Prostate gland (tissue), 2 donors: ENCODE measurements around the gene RPL39L.

Experiments
- POLR2A ChIP-seq: fragments of 450-650 bp; IDR thresholded peaks from one replicate; pipeline ENCODE4 v1.6.1; 2016; ENCODE audit warnings: antibody characterized with exemption, mild to moderate bottlenecking
- POLR2AphosphoS5 ChIP-seq: sonication (generic); formaldehyde crosslinking; IDR thresholded peaks from one replicate; pipeline ENCODE4 v1.6.1; 2017; ENCODE audit warnings: antibody characterized with exemption
- TF ChIP-seq, protein P1 (sequence below), 4 experiments: fragments of 200-600 bp in 2 of 4; fragments of 450-650 bp in 2 of 4; sonication (generic) in 2 of 4; IDR thresholded peaks; 1 replicate in 3 of 4; 2 replicates in 1 of 4; pipeline ENCODE4 v1.5.1; 2016 to 2019; ENCODE audit warnings: antibody characterized with exemption in 4 of 4, mild to moderate bottlenecking in 2 of 4, moderate library complexity in 2 of 4

DNA sequence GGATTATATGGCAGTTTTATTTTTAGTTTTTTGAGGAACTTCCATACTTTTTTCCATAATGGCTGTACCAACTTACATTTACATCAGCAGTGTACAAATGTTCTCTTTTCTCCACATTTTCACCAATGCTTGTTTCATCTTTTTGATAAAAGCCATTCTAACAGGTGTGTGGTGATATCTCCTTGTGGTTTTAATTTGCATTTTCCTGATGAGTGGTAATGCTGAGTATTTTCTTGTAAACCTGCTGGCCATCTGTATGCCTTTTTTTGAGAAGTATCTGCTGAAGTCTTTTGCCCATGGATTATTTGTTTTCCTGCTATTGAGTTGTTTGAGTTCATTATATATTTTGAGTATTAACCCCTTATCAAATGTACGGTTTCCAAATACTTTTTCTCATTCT is 50.6 kb downstream of the RPL39L start:
- TF ChIP-seq, protein P1, sequence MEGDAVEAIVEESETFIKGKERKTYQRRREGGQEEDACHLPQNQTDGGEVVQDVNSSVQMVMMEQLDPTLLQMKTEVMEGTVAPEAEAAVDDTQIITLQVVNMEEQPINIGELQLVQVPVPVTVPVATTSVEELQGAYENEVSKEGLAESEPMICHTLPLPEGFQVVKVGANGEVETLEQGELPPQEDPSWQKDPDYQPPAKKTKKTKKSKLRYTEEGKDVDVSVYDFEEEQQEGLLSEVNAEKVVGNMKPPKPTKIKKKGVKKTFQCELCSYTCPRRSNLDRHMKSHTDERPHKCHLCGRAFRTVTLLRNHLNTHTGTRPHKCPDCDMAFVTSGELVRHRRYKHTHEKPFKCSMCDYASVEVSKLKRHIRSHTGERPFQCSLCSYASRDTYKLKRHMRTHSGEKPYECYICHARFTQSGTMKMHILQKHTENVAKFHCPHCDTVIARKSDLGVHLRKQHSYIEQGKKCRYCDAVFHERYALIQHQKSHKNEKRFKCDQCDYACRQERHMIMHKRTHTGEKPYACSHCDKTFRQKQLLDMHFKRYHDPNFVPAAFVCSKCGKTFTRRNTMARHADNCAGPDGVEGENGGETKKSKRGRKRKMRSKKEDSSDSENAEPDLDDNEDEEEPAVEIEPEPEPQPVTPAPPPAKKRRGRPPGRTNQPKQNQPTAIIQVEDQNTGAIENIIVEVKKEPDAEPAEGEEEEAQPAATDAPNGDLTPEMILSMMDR (IDR thresholded peaks at IDR 0.05): no peak
- no peak for TF ChIP-seq POLR2A
- TF ChIP-seq POLR2AphosphoS5: no peak
